HEK293 (cell line): Measurements from ENCODE around the gene DHX57.

Source experiments
- CTCF ChIA-PET: fragments of 350-600 bp; formaldehyde crosslinking; extraction: SDS; loops from one replicate; lab custom pipeline; 2021; ENCODE audit warnings: antibody characterized with exemption; lab: Yijun Ruan, JAX
- POLR2A ChIA-PET: fragments of 300-600 bp; formaldehyde crosslinking; extraction: SDS; loops from one replicate; lab custom pipeline; 2020; ENCODE audit warnings: antibody characterized with exemption, inconsistent platforms; lab: Yijun Ruan, JAX
- H3K27ac ChIP-seq: fragments of 200-500 bp; sonication (Bioruptor generic); 2 replicates; pipeline ENCODE4 v1.5.1; 2014; ENCODE audit warnings: low read depth, low read length, control low read depth, inconsistent platforms; ENCODE audit errors: extremely low read depth
- H3K36me3 ChIP-seq, 2 experiments: fragments of 200-500 bp in 1 of 2; sonication (Bioruptor generic) in 1 of 2; 1 replicate in 1 of 2; 2 replicates in 1 of 2; pipeline ENCODE4 v1.5.1; 2014 to 2017; ENCODE audit warnings: inconsistent platforms in 2 of 2, low read length in 2 of 2; ENCODE audit not compliant: control insufficient read depth in 2 of 2, insufficient read depth in 1 of 2
- H3K4me1 ChIP-seq: fragments of 200-500 bp; sonication (Bioruptor generic); 2 replicates; pipeline ENCODE4 v1.5.1; 2014; ENCODE audit warnings: mild to moderate bottlenecking, low read length, inconsistent platforms; ENCODE audit not compliant: control insufficient read depth, insufficient read depth
- H3K4me3 ChIP-seq: 2 replicates; pipeline ENCODE4 v1.5.1; 2011; ENCODE audit warnings: low read depth, mild to moderate bottlenecking, control low read depth, low read length, moderate library complexity
- H3K9me3 ChIP-seq: fragments of 200-500 bp; sonication (Bioruptor generic); 2 replicates; pipeline ENCODE4 v1.5.1; 2014; ENCODE audit warnings: low read depth, low read length, inconsistent platforms; ENCODE audit not compliant: control insufficient read depth, insufficient read depth
- BCL11B ChIP-seq: fragments of 450-650 bp; formaldehyde crosslinking; IDR thresholded peaks from 2 replicates; pipeline ENCODE4 v1.5.1; 2016; ENCODE audit warnings: low read depth, missing biosample characterization, missing genetic modification characterization
- EGR2 ChIP-seq: fragments of 450-650 bp; formaldehyde crosslinking; IDR thresholded peaks from 2 replicates; pipeline ENCODE4 v1.5.1; 2016; ENCODE audit warnings: low read depth, missing biosample characterization, missing genetic modification characterization
- HOXC10 ChIP-seq: sonication (generic); formaldehyde crosslinking; IDR thresholded peaks from 2 replicates; pipeline ENCODE4 v1.8.1; 2023; ENCODE audit warnings: mild to moderate bottlenecking, missing genetic modification reagents
- HOXD13 ChIP-seq: sonication (generic); formaldehyde crosslinking; IDR thresholded peaks from 2 replicates; pipeline ENCODE4 v1.8.0; 2022; ENCODE audit warnings: missing genetic modification reagents, borderline replicate concordance
- PRDM2 ChIP-seq: fragments of 450-650 bp; formaldehyde crosslinking; IDR thresholded peaks from 2 replicates; pipeline ENCODE4 v1.5.1; 2016; ENCODE audit warnings: missing biosample characterization, missing genetic modification characterization, borderline replicate concordance
- REPIN1 ChIP-seq: fragments of 450-650 bp; formaldehyde crosslinking; IDR thresholded peaks from 2 replicates; pipeline ENCODE4 v1.5.1; 2017; ENCODE audit warnings: missing biosample characterization, missing genetic modification characterization, low read depth
- SALL2 ChIP-seq: fragments of 450-650 bp; formaldehyde crosslinking; IDR thresholded peaks from 2 replicates; pipeline ENCODE4 v1.5.0; 2017; ENCODE audit warnings: missing biosample characterization, mild to moderate bottlenecking, missing genetic modification characterization, borderline replicate concordance
- SETDB1 ChIP-seq: IDR thresholded peaks from one replicate; pipeline ENCODE4 v1.6.1; 2017; ENCODE audit warnings: mild to moderate bottlenecking, low read length, moderate library complexity, mixed read lengths; ENCODE audit not compliant: insufficient read length
- SP2 ChIP-seq: fragments of 450-650 bp; formaldehyde crosslinking; IDR thresholded peaks from 2 replicates; pipeline ENCODE4 v1.5.1; 2016; ENCODE audit warnings: missing biosample characterization, missing genetic modification characterization
- YY1 ChIP-seq: fragments of 450-650 bp; formaldehyde crosslinking; IDR thresholded peaks from 2 replicates; pipeline ENCODE4 v1.5.1; 2018; ENCODE audit warnings: missing biosample characterization, missing genetic modification characterization
- YY2 ChIP-seq: fragments of 450-650 bp; formaldehyde crosslinking; IDR thresholded peaks from 2 replicates; pipeline ENCODE4 v1.5.1; 2016; ENCODE audit warnings: missing biosample characterization, missing genetic modification characterization
- ZBTB20 ChIP-seq: fragments of 450-650 bp; formaldehyde crosslinking; IDR thresholded peaks from 2 replicates; pipeline ENCODE4 v1.5.1; 2016; ENCODE audit warnings: missing biosample characterization, missing genetic modification characterization
- ZBTB48 ChIP-seq: fragments of 450-650 bp; formaldehyde crosslinking; IDR thresholded peaks from 2 replicates; pipeline ENCODE4 v1.5.1; 2016; ENCODE audit warnings: missing biosample characterization, missing genetic modification characterization
- ZNF169 ChIP-seq: fragments of 450-650 bp; formaldehyde crosslinking; IDR thresholded peaks from 2 replicates; pipeline ENCODE4 v1.5.1; 2016; ENCODE audit warnings: missing biosample characterization, missing genetic modification characterization
- ZNF184 ChIP-seq: fragments of 450-650 bp; IDR thresholded peaks from 2 replicates; pipeline ENCODE4 v1.5.1; 2018; ENCODE audit warnings: missing biosample characterization, mild to moderate bottlenecking, missing genetic modification characterization
- ZNF202 ChIP-seq: fragments of 450-650 bp; formaldehyde crosslinking; IDR thresholded peaks from 2 replicates; pipeline ENCODE4 v1.5.1; 2016; ENCODE audit warnings: missing biosample characterization, missing genetic modification characterization, borderline replicate concordance
- ZNF302 ChIP-seq: fragments of 450-650 bp; formaldehyde crosslinking; IDR thresholded peaks from 2 replicates; pipeline ENCODE4 v1.5.1; 2016; ENCODE audit warnings: missing biosample characterization, missing genetic modification characterization, low read depth
- ZNF324 ChIP-seq: fragments of 450-650 bp; formaldehyde crosslinking; IDR thresholded peaks from 2 replicates; pipeline ENCODE4 v1.5.1; 2016; ENCODE audit warnings: missing biosample characterization, missing genetic modification characterization
- ZNF335 ChIP-seq: fragments of 450-650 bp; formaldehyde crosslinking; conservative IDR thresholded peaks from 2 replicates; pipeline ENCODE4 v1.5.1; 2016; ENCODE audit warnings: missing biosample characterization, missing genetic modification characterization
- ZNF423 ChIP-seq: fragments of 450-650 bp; formaldehyde crosslinking; IDR thresholded peaks from 2 replicates; pipeline ENCODE4 v1.5.1; 2016; ENCODE audit warnings: missing biosample characterization, missing genetic modification characterization
- ZNF433 ChIP-seq: fragments of 450-650 bp; formaldehyde crosslinking; IDR thresholded peaks from 2 replicates; pipeline ENCODE4 v1.5.1; 2016; ENCODE audit warnings: missing biosample characterization, missing genetic modification characterization, low read depth
- ZNF449 ChIP-seq: fragments of 450-650 bp; formaldehyde crosslinking; IDR thresholded peaks from 2 replicates; pipeline ENCODE4 v1.5.1; 2017; ENCODE audit warnings: missing biosample characterization, mild to moderate bottlenecking, missing genetic modification characterization, moderate library complexity
- ZNF514 ChIP-seq: fragments of 450-650 bp; formaldehyde crosslinking; IDR thresholded peaks from 2 replicates; pipeline ENCODE4 v1.5.1; 2016; ENCODE audit warnings: missing biosample characterization, missing genetic modification characterization
- ZNF544 ChIP-seq: fragments of 450-650 bp; formaldehyde crosslinking; IDR thresholded peaks from 2 replicates; pipeline ENCODE4 v1.5.0; 2017; ENCODE audit warnings: missing biosample characterization, missing genetic modification characterization
- ZNF623 ChIP-seq: fragments of 450-650 bp; formaldehyde crosslinking; IDR thresholded peaks from 2 replicates; pipeline ENCODE4 v1.5.1; 2016; ENCODE audit warnings: missing biosample characterization, missing genetic modification characterization
- ZNF654 ChIP-seq: fragments of 450-650 bp; formaldehyde crosslinking; IDR thresholded peaks from 2 replicates; pipeline ENCODE4 v1.5.1; 2016; ENCODE audit warnings: low read depth, missing biosample characterization, missing genetic modification characterization
- ZNF670 ChIP-seq: fragments of 450-650 bp; formaldehyde crosslinking; IDR thresholded peaks from 2 replicates; pipeline ENCODE4 v1.5.1; 2016; ENCODE audit warnings: missing biosample characterization, missing genetic modification characterization, low read depth
- ZNF76 ChIP-seq: fragments of 450-650 bp; formaldehyde crosslinking; IDR thresholded peaks from 2 replicates; pipeline ENCODE4; 2016; ENCODE audit warnings: low read depth, missing biosample characterization, missing genetic modification characterization, borderline replicate concordance
- ZNF791 ChIP-seq: fragments of 450-650 bp; formaldehyde crosslinking; IDR thresholded peaks from 2 replicates; pipeline ENCODE4 v1.5.1; 2016; ENCODE audit warnings: missing biosample characterization, missing genetic modification characterization
- ZNF830 ChIP-seq: fragments of 450-650 bp; IDR thresholded peaks from 2 replicates; pipeline ENCODE4 v1.5.0; 2018; ENCODE audit warnings: missing biosample characterization, missing genetic modification characterization, low read depth, mild to moderate bottlenecking, moderate library complexity

Gene DHX57

GRCh38 chr2:38825956-38826355 lies 49.8 kb downstream of the DHX57 start:
- H3K27ac ChIP-seq, result no peak overlapping the region
- ChIA-PET POLR2A (interaction anchor here (1.5 kb wide), 1 partner anchor 75 kb away, joined by 8 read pairs; the partner anchor contains the start of gene SRSF7), CTCF (interaction anchor here (0.6 to 1.6 kb wide), 5 partner anchors 9 to 68 kb away, joined by 3 to 10 read pairs (median 3); no protein-coding TSS in a partner anchor)
- no peaks in the 10 kb centered on the region for H3K9me3 ChIP-seq
- H3K36me3 ChIP-seq, result peaks cover 50 to 60% of the 10 kb centered on the region in 2 experiments
- no peak overlapping the region for H3K4me3 ChIP-seq
- TF ChIP-seq ZNF449, result no peak
- TF ChIP-seq ZNF202 (tag by site-specific recombination), result no peak
- no peak for TF ChIP-seq REPIN1
- no peak for TF ChIP-seq ZNF514 (tag by site-specific recombination)
- no peak for TF ChIP-seq ZNF169
- TF ChIP-seq SP2 (tag by site-specific recombination), result no peak
- TF ChIP-seq ZNF654 (tag by site-specific recombination), result no peak
- no peak for TF ChIP-seq ZNF76 (tag by site-specific recombination)
- TF ChIP-seq ZNF830 (tag by site-specific recombination), result no peak
- no peak for TF ChIP-seq PRDM2 (tag by site-specific recombination)
- no peak for TF ChIP-seq ZNF184 (tag by site-specific recombination)
- TF ChIP-seq ZNF423 (tag by site-specific recombination), result no peak
- no peak for TF ChIP-seq ZNF544 (tag by site-specific recombination)
- no peak for TF ChIP-seq ZNF302
- TF ChIP-seq ZNF670, result no peak
- no peaks in the 10 kb centered on the region for H3K4me1 ChIP-seq

GRCh38 chr2:38824906-38825305 lies 50.8 kb downstream of the DHX57 start:
- H3K4me3 ChIP-seq, result no peak overlapping the region
- H3K9me3 ChIP-seq, result no peaks in the 10 kb centered on the region
- ChIA-PET CTCF (interaction anchor here (0.5 to 1.6 kb wide), 5 partner anchors 9 to 403 kb away, joined by 3 to 10 read pairs (median 4); no protein-coding TSS in a partner anchor), POLR2A (interaction anchor here (1.5 kb wide), 1 partner anchor 73 kb away, joined by 8 read pairs; the partner anchor contains the start of gene SRSF7)
- H3K4me1 ChIP-seq, result no peaks in the 10 kb centered on the region
- peaks cover 49 to 53% of the 10 kb centered on the region in 2 experiments for H3K36me3 ChIP-seq
- no peak overlapping the region for H3K27ac ChIP-seq
- TF ChIP-seq ZBTB48 (tag by site-specific recombination) (no peak), ZBTB20 (tag by site-specific recombination) (no peak), ZNF423 (tag by site-specific recombination) (no peak), ZNF433 (tag by site-specific recombination) (no peak), YY2 (no peak), HOXD13 (CRISPR knock-in tag) (no peak), SETDB1 (no peak), BCL11B (tag by site-specific recombination) (no peak), ZNF324 (tag by site-specific recombination) (no peak), ZNF623 (tag by site-specific recombination) (no peak), ZNF791 (no peak), EGR2 (tag by site-specific recombination) (no peak), ZNF169 (no peak), HOXC10 (no peak), ZNF335 (tag by site-specific recombination) (no peak), YY1 (no peak), SALL2 (no peak)
